ENCODE results near the gene LSR. TPM values are rescaled to one million over a fixed set of nuclear protein-coding genes. Genes with fewer than 3 reads are reported as not detected.

The LSR gene
- total and polyA plus RNA-seq, 2 donors (not counting 1 experiment from before 2014, with no cell fraction given): 37.2 to 45.3 TPM

GRCh38 chr19:35278578-35279284 lies 29.9 kb downstream of the LSR start:
- no peaks in the 10 kb centered on the region for H3K9me3 ChIP-seq (ENCODE audit: control extremely low read depth in 1 of 3, control insufficient read depth in 2 of 3, insufficient read depth in 1 of 3, low read length in 2 of 3)
- ATAC-seq (ENCODE audit: low read depth) (no peak), DNase-seq (no peak)
- intact Hi-C loops (cut with micrococcal nuclease): no loop called here
- H3K4me1 Mint-ChIP-seq: peaks cover 53% of the 10 kb centered on the region
- peaks cover 17% of the 10 kb centered on the region for H4K20me1 ChIP-seq (ENCODE audit: control insufficient read depth, insufficient read depth, low read length, poor library complexity, severe bottlenecking)
- H2AFZ ChIP-seq (ENCODE audit: insufficient read depth, low read depth, low read length, poor library complexity, severe bottlenecking): no peak overlapping the region
- H3K79me2 ChIP-seq (ENCODE audit: control insufficient read depth, insufficient read depth, low read length): peaks cover 33% of the 10 kb centered on the region
- H3K27me3 ChIP-seq (replicated peaks in 1 of 4; ENCODE audit: control extremely low read depth in 1 of 4, control insufficient read depth in 3 of 4, insufficient read depth in 4 of 4, low read length in 3 of 4): no peaks in the 10 kb centered on the region
- POLR2A ChIA-PET: interaction anchor here (1.5 kb wide), 1 partner anchor 17 kb away, joined by 3 read pairs; no protein-coding TSS in a partner anchor
- no peak overlapping the region for H3K9ac ChIP-seq (ENCODE audit: low read length)
- no peak overlapping the region for H3K4me3 ChIP-seq (ENCODE audit: control extremely low read depth in 1 of 5, extremely low read depth in 1 of 5, insufficient read depth in 1 of 5, low read depth in 2 of 5, low read length in 4 of 5)
- 98% methylated on average over 42 of the region's 45 CpGs for WGBS (ENCODE audit: insufficient coverage)
- no peak overlapping the region for H3K27ac ChIP-seq (ENCODE audit: low read length in 2 of 2)
- peaks cover 38 to 41% of the 10 kb centered on the region in 2 donors for H3K4me1 ChIP-seq (ENCODE audit: control insufficient read depth in 2 of 2, insufficient read depth in 2 of 2, low read length in 2 of 2)
- H3K9me3 Mint-ChIP-seq (ENCODE audit: insufficient read depth): no peaks in the 10 kb centered on the region
- H3K4me2 ChIP-seq (replicated peaks; ENCODE audit: low read depth, low read length, poor library complexity, severe bottlenecking): no peak overlapping the region
- peaks cover 0 to 36% of the 10 kb centered on the region in 2 experiments for H3K36me3 ChIP-seq (replicated peaks in 1 of 2; ENCODE audit: control extremely low read depth in 1 of 2, control insufficient read depth in 1 of 2, extremely low read depth in 1 of 2, insufficient read depth in 2 of 2, low read length in 1 of 2)
- no peaks in the 10 kb centered on the region for H3K27me3 Mint-ChIP-seq
- TF ChIP-seq EZH2 (IDR thresholded peaks at IDR 0.05; ENCODE audit: borderline replicate concordance, insufficient read depth, low read depth, low read length, poor library complexity, severe bottlenecking): no peak
- TF ChIP-seq, protein P1, sequence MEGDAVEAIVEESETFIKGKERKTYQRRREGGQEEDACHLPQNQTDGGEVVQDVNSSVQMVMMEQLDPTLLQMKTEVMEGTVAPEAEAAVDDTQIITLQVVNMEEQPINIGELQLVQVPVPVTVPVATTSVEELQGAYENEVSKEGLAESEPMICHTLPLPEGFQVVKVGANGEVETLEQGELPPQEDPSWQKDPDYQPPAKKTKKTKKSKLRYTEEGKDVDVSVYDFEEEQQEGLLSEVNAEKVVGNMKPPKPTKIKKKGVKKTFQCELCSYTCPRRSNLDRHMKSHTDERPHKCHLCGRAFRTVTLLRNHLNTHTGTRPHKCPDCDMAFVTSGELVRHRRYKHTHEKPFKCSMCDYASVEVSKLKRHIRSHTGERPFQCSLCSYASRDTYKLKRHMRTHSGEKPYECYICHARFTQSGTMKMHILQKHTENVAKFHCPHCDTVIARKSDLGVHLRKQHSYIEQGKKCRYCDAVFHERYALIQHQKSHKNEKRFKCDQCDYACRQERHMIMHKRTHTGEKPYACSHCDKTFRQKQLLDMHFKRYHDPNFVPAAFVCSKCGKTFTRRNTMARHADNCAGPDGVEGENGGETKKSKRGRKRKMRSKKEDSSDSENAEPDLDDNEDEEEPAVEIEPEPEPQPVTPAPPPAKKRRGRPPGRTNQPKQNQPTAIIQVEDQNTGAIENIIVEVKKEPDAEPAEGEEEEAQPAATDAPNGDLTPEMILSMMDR (IDR thresholded peaks at IDR 0.05): no peak
- no peak overlapping the region for H3K27ac Mint-ChIP-seq
- CTCF ChIA-PET: interaction anchor here (1.2 kb wide), 1 partner anchor 52 kb away, joined by 3 read pairs; no protein-coding TSS in a partner anchor
- H3K4me3 Mint-ChIP-seq: no peak overlapping the region

GRCh38 chr19:35279374-35279773 lies 30.6 kb downstream of the LSR start:
- Mint-ChIP-seq H3K9me3 (ENCODE audit: insufficient read depth) (no peaks in the 10 kb centered on the region), H3K27ac (no peak overlapping the region), H3K4me1 (peaks cover 48% of the 10 kb centered on the region), H3K4me3 (no peak overlapping the region), H3K27me3 (no peaks in the 10 kb centered on the region)
- peaks cover 30% of the 10 kb centered on the region for H3K79me2 ChIP-seq (ENCODE audit: control insufficient read depth, insufficient read depth, low read length)
- 93% methylated on average over 9 of the region's 11 CpGs for WGBS (ENCODE audit: insufficient coverage)
- no peaks in the 10 kb centered on the region for H3K27me3 ChIP-seq (replicated peaks in 1 of 4; ENCODE audit: control extremely low read depth in 1 of 4, control insufficient read depth in 3 of 4, insufficient read depth in 4 of 4, low read length in 3 of 4)
- CTCF ChIA-PET: no interaction called here
- ATAC-seq (ENCODE audit: low read depth) (no peak), DNase-seq (no peak)
- no peak overlapping the region for H3K4me3 ChIP-seq (ENCODE audit: control extremely low read depth in 1 of 5, extremely low read depth in 1 of 5, insufficient read depth in 1 of 5, low read depth in 2 of 5, low read length in 4 of 5)
- H3K9me3 ChIP-seq (ENCODE audit: control extremely low read depth in 1 of 3, control insufficient read depth in 2 of 3, insufficient read depth in 1 of 3, low read length in 2 of 3): no peaks in the 10 kb centered on the region
- peaks cover 17% of the 10 kb centered on the region for H4K20me1 ChIP-seq (ENCODE audit: control insufficient read depth, insufficient read depth, low read length, poor library complexity, severe bottlenecking)
- POLR2A ChIA-PET: interaction anchor here (0.7 to 1.5 kb wide), 2 partner anchors 16 to 99 kb away, joined by 3 read pairs; no protein-coding TSS in a partner anchor
- no peak overlapping the region for H3K9ac ChIP-seq (ENCODE audit: low read length)
- intact Hi-C loops (cut with micrococcal nuclease): no loop called here
- TF ChIP-seq, protein P1 (IDR thresholded peaks at IDR 0.05): no peak
- TF ChIP-seq EZH2 (IDR thresholded peaks at IDR 0.05; ENCODE audit: borderline replicate concordance, insufficient read depth, low read depth, low read length, poor library complexity, severe bottlenecking): no peak
- no peak overlapping the region for H2AFZ ChIP-seq (ENCODE audit: insufficient read depth, low read depth, low read length, poor library complexity, severe bottlenecking)
- H3K4me1 ChIP-seq (ENCODE audit: control insufficient read depth in 2 of 2, insufficient read depth in 2 of 2, low read length in 2 of 2): peaks cover 38 to 42% of the 10 kb centered on the region in 2 donors
- no peak overlapping the region for H3K4me2 ChIP-seq (replicated peaks; ENCODE audit: low read depth, low read length, poor library complexity, severe bottlenecking)
- no peak overlapping the region for H3K27ac ChIP-seq (ENCODE audit: low read length in 2 of 2)
- H3K36me3 ChIP-seq (replicated peaks in 1 of 2; ENCODE audit: control extremely low read depth in 1 of 2, control insufficient read depth in 1 of 2, extremely low read depth in 1 of 2, insufficient read depth in 2 of 2, low read length in 1 of 2): peaks cover 0 to 30% of the 10 kb centered on the region in 2 experiments
